ENCODE data around the gene TLE4. TPM values are rescaled to one million over a fixed set of nuclear protein-coding genes. Genes with fewer than 3 reads are reported as not detected.
A peak's percentile ranks its signal among the peaks of the same experiment; 100 is the strongest.

Gene TLE4
- polyA plus RNA-seq, 2 of the 4 experiments (the other 2 are of a cell fraction) = 14.3 to 23.1 TPM

DNA sequence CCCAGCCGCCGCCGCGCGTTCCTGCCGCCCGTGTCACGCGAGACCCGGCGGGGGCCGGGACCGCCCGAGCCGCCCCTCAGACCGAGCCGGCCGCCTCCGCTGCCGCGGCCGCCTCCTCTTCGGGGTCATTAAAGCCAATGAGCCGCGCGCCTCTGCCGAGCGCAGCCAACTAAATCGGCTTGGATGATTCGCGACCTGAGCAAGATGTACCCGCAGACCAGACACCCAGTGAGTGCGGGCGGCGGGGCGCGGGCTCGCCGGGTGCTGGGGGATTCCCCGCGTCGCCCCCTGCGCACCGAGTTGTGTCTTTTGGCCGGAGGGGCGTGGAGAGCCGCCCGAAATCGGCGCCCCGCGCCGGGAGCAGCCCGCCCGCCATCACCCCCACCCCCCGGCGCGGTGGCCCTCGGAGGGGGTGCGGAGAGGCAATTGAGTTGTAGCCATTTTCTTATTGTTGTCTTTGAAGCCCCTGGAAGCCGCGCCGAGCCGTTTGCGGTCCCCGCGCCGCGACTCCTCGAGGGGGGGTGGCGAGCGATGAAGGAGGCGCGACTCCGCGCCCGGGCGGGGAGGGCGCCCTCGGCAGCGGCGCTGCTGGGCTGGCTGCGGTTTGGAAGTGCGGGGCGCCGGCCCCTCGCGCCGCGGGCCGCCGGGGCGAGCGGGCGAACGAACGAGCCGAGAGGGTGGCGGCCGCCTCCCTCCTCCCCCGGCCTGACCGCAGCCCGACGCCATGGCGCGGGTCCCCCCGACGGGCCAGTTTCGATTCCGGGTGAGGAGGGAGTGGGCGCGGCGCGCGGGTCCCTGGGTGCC is 1.0 kb downstream of the TLE4 start (continued):
- TF ChIP-seq CEBPB (IDR thresholded peaks at IDR 0.05) (no peak), TFCP2L1 (CRISPR knock-in tag; IDR thresholded peaks at IDR 0.05) (no peak), CBX2 (IDR thresholded peaks at IDR 0.05; ENCODE audit: borderline replicate concordance, low read depth) (no peak), SMC3 (IDR thresholded peaks at IDR 0.05) (peak; percentile 8; the same call in 2 of the 3 replicates), FOSB (CRISPR knock-in tag; IDR thresholded peaks at IDR 0.05) (no peak), ZFP36 (IDR thresholded peaks at IDR 0.05; ENCODE audit: borderline replicate concordance, partially characterized antibody) (no peak), SREBF2 (IDR thresholded peaks at IDR 0.05) (no peak), BHLHE40 (IDR thresholded peaks at IDR 0.05; ENCODE audit: low read depth, low read length) (no peak), ESRRA (IDR thresholded peaks at IDR 0.05; ENCODE audit: borderline replicate concordance, low read length) (no peak), KDM1A (IDR thresholded peaks at IDR 0.05; ENCODE audit: low read depth) (no peak)
- TF ChIP-seq, protein P1, sequence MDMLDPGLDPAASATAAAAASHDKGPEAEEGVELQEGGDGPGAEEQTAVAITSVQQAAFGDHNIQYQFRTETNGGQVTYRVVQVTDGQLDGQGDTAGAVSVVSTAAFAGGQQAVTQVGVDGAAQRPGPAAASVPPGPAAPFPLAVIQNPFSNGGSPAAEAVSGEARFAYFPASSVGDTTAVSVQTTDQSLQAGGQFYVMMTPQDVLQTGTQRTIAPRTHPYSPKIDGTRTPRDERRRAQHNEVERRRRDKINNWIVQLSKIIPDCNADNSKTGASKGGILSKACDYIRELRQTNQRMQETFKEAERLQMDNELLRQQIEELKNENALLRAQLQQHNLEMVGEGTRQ (IDR thresholded peaks at IDR 0.05) = no peak

DNA sequence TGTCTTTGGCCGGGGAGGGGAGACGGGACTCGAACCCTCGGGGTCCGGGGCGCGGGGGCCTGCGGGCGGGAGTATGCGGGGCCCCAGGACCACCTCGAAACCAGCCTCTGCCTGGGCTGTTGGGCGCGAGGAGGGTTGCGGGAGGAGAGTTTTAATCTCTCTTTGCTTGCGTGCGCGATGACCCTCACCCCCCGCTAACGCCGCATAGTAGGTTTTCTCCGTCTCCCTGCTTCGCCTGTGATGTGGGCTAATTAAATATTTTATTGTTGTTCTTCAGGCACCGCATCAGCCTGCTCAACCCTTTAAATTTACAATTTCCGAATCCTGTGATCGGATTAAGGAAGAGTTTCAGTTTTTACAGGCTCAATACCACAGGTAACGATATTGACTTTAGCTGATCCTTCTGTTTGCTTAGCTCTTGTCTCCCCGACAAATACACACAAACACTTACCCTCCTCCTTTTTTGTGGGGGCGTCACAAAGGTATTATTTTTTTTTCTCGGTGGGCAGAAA is 1.7 kb downstream of the TLE4 start:
- Histone ChIP-seq H3K9me3 (no peaks in the 10 kb centered on the region), H3K4me3 (peak overlapping the region; percentile 94), H3K27ac (peak overlapping the region; percentile 81 to 92), H3K4me1 (peaks cover 8% of the 10 kb centered on the region; the same call in 2 of the 3 replicates), H3K4me2 (peak overlapping the region; percentile 82)
- peak in 1 of 2 experiments; percentile 4 for DNase-seq (ENCODE audit: low read depth in 1 of 2, low spot score in 1 of 2)
- ChIA-PET POLR2A (no interaction called here), CTCF (interaction anchor here (0.6 to 1.3 kb wide), 3 partner anchors 11 to 443 kb away, joined by 3 read pairs; no protein-coding TSS in a partner anchor)
- ATAC-seq = no peak
- FAIRE-seq = no peak
- TF ChIP-seq ZSCAN20 (CRISPR knock-in tag; IDR thresholded peaks at IDR 0.05) (no peak), SREBF2 (IDR thresholded peaks at IDR 0.05) (no peak), KDM1A (IDR thresholded peaks at IDR 0.05; ENCODE audit: low read depth) (no peak), GATA3 (IDR thresholded peaks at IDR 0.05; ENCODE audit: borderline replicate concordance) (0 out of 2 replicates have a peak, but pooled peaks have one; percentile 3), CEBPB (IDR thresholded peaks at IDR 0.05) (no peak), NR3C1 (IDR thresholded peaks at IDR 0.05) (no peak), MAZ (IDR thresholded peaks at IDR 0.05; ENCODE audit: borderline replicate concordance, low read depth, low read length) (no peak), SMC3 (IDR thresholded peaks at IDR 0.05) (no peak), ESRRA (IDR thresholded peaks at IDR 0.05; ENCODE audit: borderline replicate concordance, low read length) (no peak), CBX8 (IDR thresholded peaks at IDR 0.05) (peak; percentile 72; the same call in 1 of the 2 replicates), ZNF302 (CRISPR knock-in tag; IDR thresholded peaks at IDR 0.05) (no peak)
- TF ChIP-seq, protein P2, sequence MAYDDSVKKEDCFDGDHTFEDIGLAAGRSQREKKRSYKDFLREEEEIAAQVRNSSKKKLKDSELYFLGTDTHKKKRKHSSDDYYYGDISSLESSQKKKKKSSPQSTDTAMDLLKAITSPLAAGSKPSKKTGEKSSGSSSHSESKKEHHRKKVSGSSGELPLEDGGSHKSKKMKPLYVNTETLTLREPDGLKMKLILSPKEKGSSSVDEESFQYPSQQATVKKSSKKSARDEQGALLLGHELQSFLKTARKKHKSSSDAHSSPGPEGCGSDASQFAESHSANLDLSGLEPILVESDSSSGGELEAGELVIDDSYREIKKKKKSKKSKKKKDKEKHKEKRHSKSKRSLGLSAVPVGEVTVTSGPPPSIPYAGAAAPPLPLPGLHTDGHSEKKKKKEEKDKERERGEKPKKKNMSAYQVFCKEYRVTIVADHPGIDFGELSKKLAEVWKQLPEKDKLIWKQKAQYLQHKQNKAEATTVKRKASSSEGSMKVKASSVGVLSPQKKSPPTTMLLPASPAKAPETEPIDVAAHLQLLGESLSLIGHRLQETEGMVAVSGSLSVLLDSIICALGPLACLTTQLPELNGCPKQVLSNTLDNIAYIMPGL (CRISPR knock-in tag; IDR thresholded peaks at IDR 0.05; ENCODE audit: borderline replicate concordance) = no peak
- TF ChIP-seq, protein P3, sequence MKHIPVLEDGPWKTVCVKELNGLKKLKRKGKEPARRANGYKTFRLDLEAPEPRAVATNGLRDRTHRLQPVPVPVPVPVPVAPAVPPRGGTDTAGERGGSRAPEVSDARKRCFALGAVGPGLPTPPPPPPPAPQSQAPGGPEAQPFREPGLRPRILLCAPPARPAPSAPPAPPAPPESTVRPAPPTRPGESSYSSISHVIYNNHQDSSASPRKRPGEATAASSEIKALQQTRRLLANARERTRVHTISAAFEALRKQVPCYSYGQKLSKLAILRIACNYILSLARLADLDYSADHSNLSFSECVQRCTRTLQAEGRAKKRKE (CRISPR knock-in tag; IDR thresholded peaks at IDR 0.05; ENCODE audit: low read depth) = no peak
- 2% methylated on average over 25 of the region's 29 CpGs for WGBS (ENCODE audit: missing lambda C conversion rate)

DNA sequence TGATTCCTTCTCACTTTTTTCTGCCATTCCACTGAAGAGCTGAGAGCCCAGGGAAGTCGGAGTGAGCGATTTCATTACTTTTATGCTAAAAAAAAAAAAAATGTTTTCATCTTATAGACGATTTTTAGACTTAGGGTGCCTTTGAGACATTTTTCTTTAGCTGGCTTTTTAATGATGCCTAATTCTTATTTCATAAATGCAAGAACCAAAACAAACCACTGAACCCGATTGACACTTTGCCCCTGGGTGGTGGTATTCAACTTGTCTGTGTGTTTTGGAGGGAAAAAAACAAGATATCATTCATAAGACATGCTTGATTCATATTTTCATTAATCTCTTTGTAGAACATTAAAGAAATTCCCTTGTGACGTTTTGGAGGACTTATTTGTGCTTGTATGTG is 2.4 kb downstream of the TLE4 start:
- no peak for DNase-seq (ENCODE audit: low read depth in 1 of 2, low spot score in 1 of 2)
- FAIRE-seq = no peak
- TF ChIP-seq KDM1A (IDR thresholded peaks at IDR 0.05; ENCODE audit: low read depth) = no peak
- TF ChIP-seq CHD4 (IDR thresholded peaks at IDR 0.05; ENCODE audit: borderline replicate concordance) = no peak
- TF ChIP-seq CBX2 (IDR thresholded peaks at IDR 0.05; ENCODE audit: borderline replicate concordance, low read depth) = no peak
- no peak for TF ChIP-seq TFCP2L1 (CRISPR knock-in tag; IDR thresholded peaks at IDR 0.05)
- no peak for TF ChIP-seq POLR2A (IDR thresholded peaks at IDR 0.05; ENCODE audit: low read length)
- TF ChIP-seq, protein P2 (CRISPR knock-in tag; IDR thresholded peaks at IDR 0.05; ENCODE audit: borderline replicate concordance) = no peak
- no peak for TF ChIP-seq RCOR1 (IDR thresholded peaks at IDR 0.05; ENCODE audit: low read depth, low read length)
- no peak for TF ChIP-seq RNF2 (IDR thresholded peaks at IDR 0.05; ENCODE audit: borderline replicate concordance, low read depth)
- no peak for TF ChIP-seq FOSL2 (IDR thresholded peaks at IDR 0.05)
- TF ChIP-seq FOSL2 (CRISPR knock-in tag; IDR thresholded peaks at IDR 0.05) = no peak
- no peak for TF ChIP-seq PHF8 (IDR thresholded peaks at IDR 0.05; ENCODE audit: borderline replicate concordance, low read depth)
- TF ChIP-seq MAZ (IDR thresholded peaks at IDR 0.05; ENCODE audit: borderline replicate concordance, low read depth, low read length) = no peak
- TF ChIP-seq ESRRA (IDR thresholded peaks at IDR 0.05; ENCODE audit: borderline replicate concordance, low read length) = no peak
- TF ChIP-seq HOXA7 (CRISPR knock-in tag; IDR thresholded peaks at IDR 0.05) = no peak
- no peak for TF ChIP-seq CHD2 (IDR thresholded peaks at IDR 0.05; ENCODE audit: low read length, partially characterized antibody)
- no peak for TF ChIP-seq SREBF2 (IDR thresholded peaks at IDR 0.05)
- Histone ChIP-seq H3K27ac (peak overlapping the region in 1 of 2 experiments; percentile 92; a peak in 3 of 6 replicates), H3K4me3 (peak overlapping the region; percentile 94), H3K9me3 (no peaks in the 10 kb centered on the region), H3K4me1 (peaks cover 8% of the 10 kb centered on the region; the same call in 2 of the 3 replicates), H3K4me2 (peak overlapping the region; percentile 82)
- ChIA-PET CTCF (interaction anchor here (0.7 to 1.3 kb wide), 2 partner anchors 10 to 444 kb away, joined by 3 read pairs; no protein-coding TSS in a partner anchor), POLR2A (no interaction called here)
- ATAC-seq = no peak
- WGBS (ENCODE audit: missing lambda C conversion rate) = 65% methylated on average over 5 of the region's 5 CpGs

All from A549 (cell line).